HepG2 (cell line): Measurements from ENCODE around the gene ANKRD2.

Experiments used
- GFI1 ChIP-seq: sonication (generic); formaldehyde crosslinking; IDR thresholded peaks from 2 replicates; pipeline ENCODE4 v1.5.0; 2020; ENCODE audit warnings: missing genetic modification reagents, mild to moderate bottlenecking, borderline replicate concordance
- KDM5A ChIP-seq: fragments of 200-600 bp; sonication (generic); IDR thresholded peaks from 2 replicates; pipeline ENCODE4 v1.7.0; 2018; ENCODE audit warnings: antibody characterized with exemption, mild to moderate bottlenecking, low read length, borderline replicate concordance
- ZNF317 ChIP-seq: sonication (generic); formaldehyde crosslinking; IDR thresholded peaks from 2 replicates; pipeline ENCODE4 v1.5.0; 2020; ENCODE audit warnings: mild to moderate bottlenecking, missing genetic modification reagents

GRCh38 chr10:97597778-97598177, 25.2 kb downstream of the ANKRD2 start:
- TF ChIP-seq GFI1 (CRISPR knock-in tag): no peak
- no peak for TF ChIP-seq ZNF317 (CRISPR knock-in tag)
- TF ChIP-seq KDM5A: no peak
